GM23338 (cell line): ENCODE data around the gene GDA. TPM values are rescaled to one million over a fixed set of nuclear protein-coding genes. Genes with fewer than 3 reads are reported as not detected.

Experiments
- ATAC-seq: fragments of 200-7000 bp; cut with Tn5 transposase; 3 replicates; pipeline ENCODE4 v1.9.1; 2020
- DNase-seq: peaks from one replicate; pipeline ENCODE4 v3.0.0-alpha.2; 2015; ENCODE audit warnings: low spot score
- H2AFZ ChIP-seq: fragments of 200-600 bp; sonication (generic); 2 replicates; pipeline ENCODE4 v1.8.0; 2016; ENCODE audit warnings: antibody characterized with exemption, mild to moderate bottlenecking, moderate library complexity
- H3F3A ChIP-seq: fragments of 200-600 bp; sonication (generic); replicated peaks from 2 replicates; pipeline ENCODE4 v1.8.0; 2017; ENCODE audit warnings: antibody characterized with exemption, mixed run types, low read depth
- H3K27ac ChIP-seq: fragments of 200-600 bp; sonication (generic); 2 replicates; pipeline ENCODE4 v1.6.1; 2016; ENCODE audit warnings: low read depth
- H3K27me3 ChIP-seq: fragments of 200-600 bp; sonication (generic); 2 replicates; pipeline ENCODE4 v1.8.0; 2016; ENCODE audit warnings: mild to moderate bottlenecking, mixed run types, moderate library complexity; ENCODE audit not compliant: insufficient read depth
- H3K36me3 ChIP-seq: fragments of 200-600 bp; sonication (generic); 2 replicates; pipeline ENCODE4 v1.8.0; 2016; ENCODE audit warnings: mild to moderate bottlenecking; ENCODE audit not compliant: insufficient read depth
- H3K4me1 ChIP-seq: fragments of 200-600 bp; sonication (generic); 2 replicates; pipeline ENCODE4 v1.8.0; 2016; ENCODE audit warnings: mild to moderate bottlenecking, moderate library complexity; ENCODE audit not compliant: insufficient read depth
- H3K4me2 ChIP-seq: fragments of 200-600 bp; sonication (generic); 2 replicates; pipeline ENCODE4 v1.7.1; 2017; ENCODE audit warnings: mixed run types
- H3K4me3 ChIP-seq: fragments of 200-600 bp; sonication (generic); 2 replicates; pipeline ENCODE4 v1.6.1; 2016; ENCODE audit warnings: mixed run types
- H3K79me2 ChIP-seq: fragments of 200-600 bp; sonication (generic); replicated peaks from 2 replicates; pipeline ENCODE4 v1.8.0; 2017; ENCODE audit warnings: mild to moderate bottlenecking; ENCODE audit not compliant: insufficient read depth
- H3K9me2 ChIP-seq: fragments of 200-600 bp; sonication (generic); 2 replicates; pipeline ENCODE4 v1.8.0; 2017; ENCODE audit not compliant: insufficient read depth
- H4K20me1 ChIP-seq: fragments of 200-600 bp; sonication (generic); replicated peaks from 2 replicates; pipeline ENCODE4 v1.8.0; 2017; ENCODE audit warnings: mild to moderate bottlenecking; ENCODE audit not compliant: insufficient read depth
- H3K27ac Mint-ChIP-seq: 2 replicates; pipeline ENCODE4 v1.8.0; 2020; ENCODE audit warnings: inconsistent platforms, mild to moderate bottlenecking, moderate library complexity, mixed read lengths
- H3K27me3 Mint-ChIP-seq: 3 replicates; pipeline ENCODE4 v1.8.0; 2022; ENCODE audit warnings: low read depth, mild to moderate bottlenecking, moderate library complexity, mixed read lengths, inconsistent platforms; ENCODE audit not compliant: insufficient read depth, poor library complexity
- H3K36me3 Mint-ChIP-seq: 3 replicates; pipeline ENCODE4 v1.8.0; 2021; ENCODE audit warnings: low read depth, mild to moderate bottlenecking, inconsistent platforms, moderate library complexity, mixed read lengths
- H3K4me1 Mint-ChIP-seq: 3 replicates; pipeline ENCODE4 v1.8.0; 2020; ENCODE audit warnings: mild to moderate bottlenecking, inconsistent platforms, mixed read lengths
- H3K4me3 Mint-ChIP-seq: 3 replicates; pipeline ENCODE4 v1.8.0; 2021; ENCODE audit warnings: moderate library complexity, mild to moderate bottlenecking, inconsistent platforms, mixed read lengths
- H3K9me3 Mint-ChIP-seq: 3 replicates; pipeline ENCODE4 v1.8.0; 2020; ENCODE audit warnings: moderate library complexity, mild to moderate bottlenecking, inconsistent platforms, mixed read lengths
- CREB1 ChIP-seq: fragments of 250-450 bp; sonication (Bioruptor Pico); IDR thresholded peaks from 2 replicates; pipeline ENCODE4 v1.5.0; 2020; ENCODE audit warnings: low read depth, mild to moderate bottlenecking, moderate library complexity
- ETS1 ChIP-seq: IDR thresholded peaks from 2 replicates; pipeline ENCODE4 v1.6.1; 2016; ENCODE audit warnings: antibody characterized with exemption
- EZH2 ChIP-seq: fragments of 200-600 bp; sonication (generic); IDR thresholded peaks from one replicate; pipeline ENCODE4 v1.8.0; 2017; ENCODE audit warnings: antibody characterized with exemption, mild to moderate bottlenecking, low read depth; ENCODE audit not compliant: unreplicated experiment
- EZH2phosphoT487 ChIP-seq: fragments of 200-600 bp; sonication (generic); IDR thresholded peaks from one replicate; pipeline ENCODE4 v1.8.1; 2018; ENCODE audit warnings: antibody characterized with exemption; ENCODE audit not compliant: unreplicated experiment
- JUNB ChIP-seq: IDR thresholded peaks from one replicate; pipeline ENCODE4 v1.6.1; 2016; ENCODE audit warnings: antibody characterized with exemption; ENCODE audit not compliant: unreplicated experiment
- NANOG ChIP-seq: IDR thresholded peaks from 2 replicates; pipeline ENCODE4 v1.6.1; 2016; ENCODE audit warnings: antibody characterized with exemption, borderline replicate concordance
- ZNF114 ChIP-seq: fragments of 250-450 bp; sonication (Bioruptor Pico); IDR thresholded peaks from 2 replicates; pipeline ENCODE4 v1.5.0; 2020; ENCODE audit warnings: mild to moderate bottlenecking, moderate library complexity
- polyA plus RNA-seq: library from polyadenylated mRNA; unstranded; fragments of >200 nt; fragmentation: Nextera tagmentation; extraction: Ambion mirVana; gene quantifications from 2 replicates; pipeline ENCODE4 v1.2.1, GENCODE V29; 2016
- total RNA-seq: library from RNA; depleted of rRNA; stranded (reverse); fragments of >200 nt; shearing (Covaris generic); gene quantifications from 2 replicates; pipeline ENCODE4 v1.2.3, GENCODE V29; 2014
- TF ChIP-seq, protein P1 (sequence below): fragments of 250-450 bp; sonication (Bioruptor Pico); IDR thresholded peaks from 2 replicates; pipeline ENCODE4 v1.5.0; 2020; ENCODE audit warnings: mild to moderate bottlenecking, moderate library complexity

The GDA gene
- total and polyA plus RNA-seq, 2 experiments from 2014 or later: 4.0 to 5.8 TPM

DNA sequence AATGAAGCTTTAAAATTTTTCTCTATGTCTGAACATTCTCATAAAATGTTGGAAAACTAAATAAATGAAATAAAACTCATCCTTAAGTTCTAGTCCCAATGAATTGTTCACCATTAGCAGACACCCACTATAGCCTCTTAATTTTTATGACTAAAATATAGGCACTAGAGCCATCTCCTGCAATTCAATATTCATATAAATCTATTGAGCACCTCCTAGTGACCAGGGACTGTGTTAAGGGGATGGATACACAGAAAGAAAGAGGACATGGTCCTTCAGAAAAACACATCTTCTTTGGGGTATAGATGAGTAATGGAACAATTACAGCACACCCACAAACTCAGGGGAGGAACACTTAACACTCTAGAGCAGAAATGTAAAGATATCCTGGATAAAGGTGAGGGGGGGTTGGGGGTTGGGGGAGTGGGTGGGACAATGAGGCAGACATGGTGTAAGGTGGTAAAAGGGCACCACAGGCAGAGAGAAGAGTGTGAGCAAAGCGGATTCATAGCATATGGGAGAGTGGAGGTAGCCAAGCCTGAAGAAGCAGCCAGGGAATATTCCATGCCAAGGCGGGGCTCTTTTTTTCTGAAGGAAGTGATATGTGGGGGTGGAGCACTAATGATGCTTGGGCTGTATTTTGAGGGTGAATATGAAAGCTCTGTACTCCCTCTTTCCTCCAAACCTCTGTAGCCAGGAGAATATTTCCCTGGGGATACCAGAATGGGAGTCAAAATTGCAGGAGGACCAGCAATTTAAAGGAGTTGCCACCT lies 3.3 kb upstream of the GDA start (continued):
- TF ChIP-seq, protein P1, sequence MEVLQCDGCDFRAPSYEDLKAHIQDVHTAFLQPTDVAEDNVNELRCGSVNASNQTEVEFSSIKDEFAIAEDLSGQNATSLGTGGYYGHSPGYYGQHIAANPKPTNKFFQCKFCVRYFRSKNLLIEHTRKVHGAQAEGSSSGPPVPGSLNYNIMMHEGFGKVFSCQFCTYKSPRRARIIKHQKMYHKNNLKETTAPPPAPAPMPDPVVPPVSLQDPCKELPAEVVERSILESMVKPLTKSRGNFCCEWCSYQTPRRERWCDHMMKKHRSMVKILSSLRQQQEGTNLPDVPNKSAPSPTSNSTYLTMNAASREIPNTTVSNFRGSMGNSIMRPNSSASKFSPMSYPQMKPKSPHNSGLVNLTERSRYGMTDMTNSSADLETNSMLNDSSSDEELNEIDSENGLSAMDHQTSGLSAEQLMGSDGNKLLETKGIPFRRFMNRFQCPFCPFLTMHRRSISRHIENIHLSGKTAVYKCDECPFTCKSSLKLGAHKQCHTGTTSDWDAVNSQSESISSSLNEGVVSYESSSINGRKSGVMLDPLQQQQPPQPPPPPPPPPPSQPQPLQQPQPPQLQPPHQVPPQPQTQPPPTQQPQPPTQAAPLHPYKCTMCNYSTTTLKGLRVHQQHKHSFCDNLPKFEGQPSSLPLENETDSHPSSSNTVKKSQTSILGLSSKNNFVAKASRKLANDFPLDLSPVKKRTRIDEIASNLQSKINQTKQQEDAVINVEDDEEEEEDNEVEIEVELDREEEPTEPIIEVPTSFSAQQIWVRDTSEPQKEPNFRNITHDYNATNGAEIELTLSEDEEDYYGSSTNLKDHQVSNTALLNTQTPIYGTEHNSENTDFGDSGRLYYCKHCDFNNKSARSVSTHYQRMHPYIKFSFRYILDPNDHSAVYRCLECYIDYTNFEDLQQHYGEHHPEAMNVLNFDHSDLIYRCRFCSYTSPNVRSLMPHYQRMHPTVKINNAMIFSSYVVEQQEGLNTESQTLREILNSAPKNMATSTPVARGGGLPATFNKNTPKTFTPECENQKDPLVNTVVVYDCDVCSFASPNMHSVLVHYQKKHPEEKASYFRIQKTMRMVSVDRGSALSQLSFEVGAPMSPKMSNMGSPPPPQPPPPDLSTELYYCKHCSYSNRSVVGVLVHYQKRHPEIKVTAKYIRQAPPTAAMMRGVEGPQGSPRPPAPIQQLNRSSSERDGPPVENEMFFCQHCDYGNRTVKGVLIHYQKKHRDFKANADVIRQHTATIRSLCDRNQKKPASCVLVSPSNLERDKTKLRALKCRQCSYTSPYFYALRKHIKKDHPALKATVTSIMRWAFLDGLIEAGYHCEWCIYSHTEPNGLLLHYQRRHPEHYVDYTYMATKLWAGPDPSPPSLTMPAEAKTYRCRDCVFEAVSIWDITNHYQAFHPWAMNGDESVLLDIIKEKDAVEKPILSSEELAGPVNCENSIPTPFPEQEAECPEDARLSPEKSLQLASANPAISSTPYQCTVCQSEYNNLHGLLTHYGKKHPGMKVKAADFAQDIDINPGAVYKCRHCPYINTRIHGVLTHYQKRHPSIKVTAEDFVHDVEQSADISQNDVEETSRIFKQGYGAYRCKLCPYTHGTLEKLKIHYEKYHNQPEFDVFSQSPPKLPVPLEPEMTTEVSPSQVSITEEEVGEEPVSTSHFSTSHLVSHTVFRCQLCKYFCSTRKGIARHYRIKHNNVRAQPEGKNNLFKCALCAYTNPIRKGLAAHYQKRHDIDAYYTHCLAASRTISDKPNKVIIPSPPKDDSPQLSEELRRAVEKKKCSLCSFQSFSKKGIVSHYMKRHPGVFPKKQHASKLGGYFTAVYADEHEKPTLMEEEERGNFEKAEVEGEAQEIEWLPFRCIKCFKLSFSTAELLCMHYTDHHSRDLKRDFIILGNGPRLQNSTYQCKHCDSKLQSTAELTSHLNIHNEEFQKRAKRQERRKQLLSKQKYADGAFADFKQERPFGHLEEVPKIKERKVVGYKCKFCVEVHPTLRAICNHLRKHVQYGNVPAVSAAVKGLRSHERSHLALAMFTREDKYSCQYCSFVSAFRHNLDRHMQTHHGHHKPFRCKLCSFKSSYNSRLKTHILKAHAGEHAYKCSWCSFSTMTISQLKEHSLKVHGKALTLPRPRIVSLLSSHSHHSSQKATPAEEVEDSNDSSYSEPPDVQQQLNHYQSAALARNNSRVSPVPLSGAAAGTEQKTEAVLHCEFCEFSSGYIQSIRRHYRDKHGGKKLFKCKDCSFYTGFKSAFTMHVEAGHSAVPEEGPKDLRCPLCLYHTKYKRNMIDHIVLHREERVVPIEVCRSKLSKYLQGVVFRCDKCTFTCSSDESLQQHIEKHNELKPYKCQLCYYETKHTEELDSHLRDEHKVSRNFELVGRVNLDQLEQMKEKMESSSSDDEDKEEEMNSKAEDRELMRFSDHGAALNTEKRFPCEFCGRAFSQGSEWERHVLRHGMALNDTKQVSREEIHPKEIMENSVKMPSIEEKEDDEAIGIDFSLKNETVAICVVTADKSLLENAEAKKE: no peak
- TF ChIP-seq EZH2: no peak
- no peak for TF ChIP-seq JUNB
- no peak for TF ChIP-seq ZNF114

DNA sequence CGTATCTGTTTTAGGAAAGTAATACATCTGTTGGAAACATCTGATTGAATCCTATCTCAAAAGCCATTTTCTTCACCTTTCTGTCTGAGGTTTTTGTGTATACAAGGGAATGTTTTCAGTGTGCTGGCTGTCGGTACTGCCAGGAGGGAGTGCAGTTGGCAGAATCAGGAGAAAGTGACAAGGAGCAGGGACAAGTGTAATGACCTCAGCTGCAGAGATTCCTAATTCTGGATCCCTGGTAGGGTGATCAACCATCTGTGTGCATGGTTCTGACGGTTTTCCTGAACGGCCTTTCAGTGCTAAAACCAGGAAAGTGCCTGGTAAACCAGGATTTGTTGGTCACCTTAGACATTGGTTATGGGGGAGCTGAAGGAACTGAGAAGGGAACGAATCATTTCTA lies 1.6 kb upstream of the GDA start:
- Mint-ChIP-seq H3K36me3 (no peaks in the 10 kb centered on the region; the same call in 2 of the 3 replicates), H3K4me1 (no peaks in the 10 kb centered on the region; the same call in 1 of the 3 replicates), H3K4me3 (no peak overlapping the region), H3K27ac (no peak overlapping the region), H3K27me3 (peaks cover 32% of the 10 kb centered on the region), H3K9me3 (no peaks in the 10 kb centered on the region)
- no peak for DNase-seq
- H2AFZ ChIP-seq: no peak overlapping the region
- no peaks in the 10 kb centered on the region for H3K9me2 ChIP-seq
- no peak overlapping the region for H3K27ac ChIP-seq
- H4K20me1 ChIP-seq: no peaks in the 10 kb centered on the region; the same call in 1 of the 2 replicates
- H3K4me1 ChIP-seq: peaks cover 4% of the 10 kb centered on the region; the same call in 1 of the 2 replicates
- H3K4me2 ChIP-seq: no peak overlapping the region
- ATAC-seq: no peak
- no peaks in the 10 kb centered on the region for H3F3A ChIP-seq
- no peaks in the 10 kb centered on the region for H3K36me3 ChIP-seq
- no peaks in the 10 kb centered on the region for H3K79me2 ChIP-seq
- H3K4me3 ChIP-seq: no peak overlapping the region
- H3K27me3 ChIP-seq: peaks cover 42% of the 10 kb centered on the region
- TF ChIP-seq CREB1: no peak
- TF ChIP-seq, protein P1: no peak
- TF ChIP-seq EZH2phosphoT487: no peak
- TF ChIP-seq NANOG: no peak
- TF ChIP-seq JUNB: no peak
- no peak for TF ChIP-seq ETS1
